NOMO-1 treated with dmso at 0.1 percent for 144 hours (cell line): ENCODE measurements around the gene PRODH.
"Not testable (repeated sequence)": the region's sequence is repeated elsewhere in the genome, so short reads cannot be mapped to it uniquely, and the experiment has no call there.

Source experiments
- DNase-seq: peaks from one replicate; lab custom pipeline; 2025; ENCODE audit not compliant: unreplicated experiment; lab: John Stamatoyannopoulos, UW

The PRODH gene

DNA sequence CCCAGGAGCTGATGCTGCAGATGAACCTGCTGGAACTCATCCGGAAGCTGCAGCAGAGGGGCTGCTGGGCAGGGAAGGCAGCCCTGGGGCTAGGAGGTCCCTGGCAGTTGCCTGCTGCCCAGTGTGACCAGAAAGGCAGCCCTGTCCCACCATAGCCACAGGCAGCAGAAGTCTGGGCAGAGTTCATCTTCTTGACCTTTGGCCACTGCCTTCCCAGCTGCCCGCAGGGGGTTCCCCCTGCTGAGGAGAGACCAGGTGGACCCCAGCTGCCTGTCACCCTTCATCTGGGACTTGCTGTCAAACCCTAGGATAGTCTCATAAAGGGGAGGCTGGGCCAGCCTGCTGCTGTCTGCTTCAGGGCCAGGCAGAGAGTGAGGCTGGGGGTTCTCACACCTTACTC, 24.6 kb downstream of the PRODH start:
- not testable (repeated sequence) for DNase-seq

DNA sequence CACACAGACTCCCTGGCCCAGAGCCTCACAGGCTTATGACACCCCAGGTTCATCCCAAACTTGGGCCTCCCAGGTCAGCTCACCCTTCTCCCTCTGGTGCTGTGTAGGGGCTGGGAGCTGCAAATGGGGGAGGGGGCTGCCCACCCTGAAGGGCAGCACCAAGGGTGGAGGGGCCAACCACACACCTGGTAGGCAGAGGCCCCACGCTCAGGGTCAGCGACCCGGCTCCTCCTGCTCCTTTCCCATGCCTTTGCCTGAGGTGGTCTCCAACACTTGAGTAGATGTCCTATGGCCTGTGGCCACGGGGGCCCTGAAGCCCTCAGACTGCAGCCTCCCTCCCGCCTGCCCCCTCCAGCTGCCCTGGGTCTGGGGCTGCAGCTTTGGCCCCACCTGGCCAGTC, 26.5 kb downstream of the PRODH start:
- DNase-seq = no peak

DNA sequence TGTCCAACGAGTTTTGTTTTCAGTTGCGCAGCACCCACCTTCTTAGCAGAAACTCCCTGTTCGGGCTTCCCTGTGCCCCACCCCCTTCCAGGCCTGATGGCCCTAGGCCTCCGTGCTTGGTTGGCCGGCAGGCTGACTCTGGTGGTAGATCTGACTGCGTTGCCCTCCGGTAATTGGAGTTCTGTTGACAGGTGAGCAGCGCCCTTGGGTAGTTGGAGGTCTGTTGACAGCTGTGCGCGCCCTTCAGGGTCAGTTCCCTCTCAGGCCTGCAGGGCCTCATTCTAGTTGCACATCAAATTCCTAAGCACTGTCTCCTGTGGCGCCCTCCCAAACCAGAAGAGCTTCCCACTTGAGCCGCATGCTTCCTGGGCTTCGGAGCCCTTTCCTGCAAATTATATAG, 29.2 kb downstream of the PRODH start:
- no peak for DNase-seq

- not testable (repeated sequence) for DNase-seq
These were observed 29.7 kb downstream of the PRODH start for GRCh38 chr22:18906410-18906745.

- no peak for DNase-seq
These were observed 30.3 kb downstream of the PRODH start, which contains the start of gene DGCR6 for GRCh38 chr22:18905540-18906409. TSS of gene DGCR6 (plus strand) at chr22:18906320. CDS start at chr22:18906375, 55 bp downstream.

DNA sequence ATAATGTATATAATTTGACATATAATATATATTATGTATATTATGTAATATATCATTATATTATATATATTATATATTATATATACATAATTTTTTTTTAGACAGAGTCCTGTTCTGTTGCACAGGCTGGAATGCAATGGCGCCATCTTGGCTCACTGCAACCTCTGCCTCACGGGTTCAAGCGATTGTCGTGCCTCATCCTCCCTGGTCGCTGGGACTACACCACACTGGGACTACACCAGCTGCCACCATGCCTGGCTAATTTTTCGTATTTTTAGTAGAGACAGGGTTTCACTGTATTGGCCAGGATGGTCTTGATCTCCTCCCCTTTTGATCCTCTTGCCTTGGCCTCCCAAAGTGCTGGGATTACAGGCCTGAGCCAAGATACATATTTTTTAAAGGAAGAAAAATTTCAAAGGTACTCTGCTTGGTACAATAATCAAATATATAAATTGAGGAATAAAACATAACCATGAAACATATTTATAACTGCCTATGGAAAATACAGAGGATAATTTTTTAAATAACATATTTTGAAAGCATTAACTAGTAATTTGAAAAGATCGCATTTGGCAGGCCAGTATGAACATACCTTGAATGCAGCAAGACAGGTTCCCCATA, 39.9 kb downstream of the PRODH start:
- DNase-seq = not testable (repeated sequence)

- DNase-seq = not testable (repeated sequence)
These were observed 42.3 kb downstream of the PRODH start for GRCh38 chr22:18893775-18894174.

DNA sequence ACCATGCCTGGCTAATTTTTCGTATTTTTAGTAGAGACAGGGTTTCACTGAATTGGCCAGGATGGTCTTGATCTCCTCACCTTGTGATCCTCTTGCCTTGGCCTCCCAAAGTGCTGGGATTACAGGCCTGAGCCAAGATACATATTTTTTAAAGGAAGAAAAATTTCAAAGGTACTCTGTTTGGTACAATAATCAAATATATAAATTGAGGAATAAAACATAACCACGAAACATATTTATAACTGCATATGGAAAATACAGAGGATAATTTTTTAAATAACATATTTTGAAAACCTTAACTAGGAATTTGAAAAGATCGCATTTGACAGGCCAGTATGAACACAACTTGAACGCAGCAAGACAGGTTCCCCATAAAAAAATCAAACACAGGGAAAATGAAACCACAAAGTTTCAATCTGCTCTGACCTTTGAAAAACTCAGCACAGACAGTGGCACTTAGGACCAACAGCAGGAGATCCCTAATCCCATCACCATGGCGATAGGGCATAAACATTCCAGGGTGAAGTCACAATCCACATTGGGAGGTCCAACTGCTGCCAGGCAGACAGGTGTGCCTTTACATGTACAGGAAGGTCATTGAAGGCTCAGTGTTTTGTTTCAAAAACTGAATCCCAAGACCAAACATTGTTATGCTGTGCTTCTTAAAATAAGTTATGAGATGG, 45.4 kb downstream of the PRODH start:
- not testable (repeated sequence) for DNase-seq

DNA sequence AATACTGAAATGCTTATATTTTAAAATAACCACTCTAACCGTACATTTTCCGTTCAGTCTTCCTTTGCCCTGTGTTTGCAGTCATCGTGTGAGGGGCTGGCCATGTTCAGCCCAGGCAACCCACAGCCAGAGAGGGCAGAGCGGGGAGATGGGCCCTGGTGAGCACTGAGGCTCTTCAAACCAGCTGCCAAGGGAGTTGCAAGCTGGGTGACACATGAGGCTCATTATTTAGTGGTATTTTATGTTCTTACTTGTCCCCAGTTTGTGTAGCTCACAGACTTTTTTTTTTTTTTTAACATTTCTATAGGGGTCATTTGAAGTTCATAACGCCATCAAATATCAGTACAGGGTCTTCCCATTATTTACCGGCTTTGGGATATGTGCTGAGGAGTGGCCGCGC, 48.0 kb downstream of the PRODH start:
- no peak for DNase-seq

DNA sequence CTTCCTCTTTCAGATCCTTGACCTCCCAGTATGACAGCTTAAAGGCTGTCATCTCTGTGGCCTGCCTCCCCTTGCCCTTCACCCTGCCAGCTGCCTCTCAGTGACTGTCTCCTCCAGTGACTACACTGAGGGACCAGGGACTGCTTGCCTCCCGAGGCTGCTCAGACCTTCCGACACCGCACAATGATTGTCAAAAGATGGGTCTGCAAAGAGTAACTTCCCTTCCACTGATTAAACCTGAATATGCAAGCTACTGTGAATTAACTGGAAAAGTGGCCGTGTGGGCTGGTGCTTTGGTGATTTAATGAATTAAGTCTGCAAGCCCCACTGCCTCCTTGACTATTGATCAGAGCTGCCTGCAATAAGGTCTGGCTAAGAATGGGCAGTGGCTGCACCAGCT, 51.6 kb downstream of the PRODH start:
- DNase-seq = not testable (repeated sequence)

DNA sequence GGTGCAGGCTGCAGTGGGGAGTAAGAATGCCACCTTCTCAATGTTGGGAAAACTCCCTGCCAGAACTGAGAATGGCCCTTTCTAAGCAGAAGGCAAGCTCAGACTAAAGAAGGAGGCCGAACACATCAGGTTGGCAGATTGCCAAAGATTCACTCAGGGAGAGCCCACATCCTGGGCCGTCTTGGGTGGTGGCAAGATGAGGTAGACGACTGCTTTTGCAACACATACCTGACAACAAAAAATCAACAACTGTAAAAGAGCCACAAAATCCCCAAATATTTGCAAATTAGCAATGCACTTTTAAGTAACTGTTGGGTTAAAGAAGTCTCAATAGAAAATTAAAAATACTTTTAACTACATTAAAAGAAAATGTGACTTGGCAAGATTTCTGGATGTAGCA, 54.8 kb downstream of the PRODH start:
- DNase-seq = not testable (repeated sequence)
